GM23248 (cell line): ENCODE measurements around the gene CEP112. TPM values are rescaled to one million over a fixed set of nuclear protein-coding genes. Genes with fewer than 3 reads are reported as not detected.

Experiments
- DNase-seq: peaks from one replicate; pipeline ENCODE4 v3.0.0-alpha.2; 2015
- H2AFZ ChIP-seq: fragments of 200-600 bp; sonication (generic); 2 replicates; pipeline ENCODE4 v1.6.1; 2016; ENCODE audit warnings: antibody characterized with exemption
- H3F3A ChIP-seq: fragments of 200-600 bp; sonication (generic); 2 replicates; pipeline ENCODE4 v1.6.1; 2016; ENCODE audit warnings: mild to moderate bottlenecking, antibody characterized with exemption, mixed run types; ENCODE audit not compliant: insufficient read depth
- H3K27ac ChIP-seq: fragments of 200-600 bp; sonication (generic); 2 replicates; pipeline ENCODE4 v1.5.1; 2016; ENCODE audit warnings: mild to moderate bottlenecking
- H3K27me3 ChIP-seq: fragments of 200-600 bp; sonication (generic); replicated peaks from 2 replicates; pipeline ENCODE4 v1.6.1; 2016; ENCODE audit warnings: mild to moderate bottlenecking; ENCODE audit not compliant: insufficient read depth
- H3K36me3 ChIP-seq: fragments of 200-600 bp; sonication (generic); 2 replicates; pipeline ENCODE4 v1.6.1; 2016; ENCODE audit warnings: low read depth, mild to moderate bottlenecking
- H3K4me1 ChIP-seq: fragments of 200-600 bp; sonication (generic); 2 replicates; pipeline ENCODE4 v1.6.1; 2016; ENCODE audit warnings: mild to moderate bottlenecking; ENCODE audit not compliant: insufficient read depth
- H3K4me2 ChIP-seq: fragments of 200-600 bp; sonication (generic); one replicate; pipeline ENCODE4 v1.6.1; 2016; ENCODE audit warnings: mild to moderate bottlenecking; ENCODE audit not compliant: unreplicated experiment
- H3K4me3 ChIP-seq: fragments of 200-600 bp; sonication (generic); 2 replicates; pipeline ENCODE4 v1.5.1; 2016; ENCODE audit warnings: mild to moderate bottlenecking
- H3K79me2 ChIP-seq: fragments of 200-600 bp; sonication (generic); 2 replicates; pipeline ENCODE4 v1.6.1; 2016; ENCODE audit warnings: mild to moderate bottlenecking; ENCODE audit not compliant: insufficient read depth
- H3K9ac ChIP-seq: fragments of 200-600 bp; sonication (generic); 2 replicates; pipeline ENCODE4 v1.6.1; 2016; ENCODE audit warnings: mild to moderate bottlenecking
- H3K9me2 ChIP-seq: fragments of 200-600 bp; sonication (generic); 2 replicates; pipeline ENCODE4 v1.6.1; 2016; ENCODE audit warnings: mixed run types, mild to moderate bottlenecking, moderate library complexity; ENCODE audit not compliant: insufficient read depth
- H3K9me3 ChIP-seq: fragments of 200-600 bp; sonication (generic); one replicate; pipeline ENCODE4 v1.6.1; 2017; ENCODE audit warnings: low read depth
- H4K20me1 ChIP-seq: fragments of 200-600 bp; sonication (generic); 2 replicates; pipeline ENCODE4 v1.6.0; 2016; ENCODE audit not compliant: insufficient read depth
- EZH2 ChIP-seq: fragments of 200-600 bp; sonication (generic); IDR thresholded peaks from 2 replicates; pipeline ENCODE4 v1.6.1; 2018; ENCODE audit warnings: antibody characterized with exemption, mild to moderate bottlenecking; ENCODE audit not compliant: insufficient read depth, poor library complexity, severe bottlenecking
- EZH2phosphoT487 ChIP-seq: fragments of 200-600 bp; sonication (generic); IDR thresholded peaks from 2 replicates; pipeline ENCODE4 v1.6.1; 2018; ENCODE audit warnings: antibody characterized with exemption, moderate library complexity, mild to moderate bottlenecking, low read depth; ENCODE audit not compliant: insufficient read depth
- WGBS, 2 experiments: methylation state at CpG; one replicate each; pipeline ENCODE4 v1.1.6; 2015 to 2017; ENCODE audit warnings: low lambda C conversion rate in 2 of 2, low coverage in 1 of 2; ENCODE audit errors: missing lambda C conversion rate in 2 of 2; 5-methylcytosine and 5-hydroxymethylcytosine counted together
- in situ Hi-C: fragments of 300-500 bp; cut with MboI; formaldehyde crosslinking; loops from 2 replicates; pipeline ENCODE4 v1.15.0; 2020
- polyA plus RNA-seq: library from polyadenylated mRNA; unstranded; fragments of >200 nt; fragmentation: Nextera tagmentation; extraction: Ambion mirVana; gene quantifications from 2 replicates; pipeline ENCODE4 v1.2.1, GENCODE V29; 2016
- total RNA-seq: library from RNA; depleted of rRNA; stranded (reverse); fragments of >200 nt; shearing (Covaris generic); gene quantifications from 2 replicates; pipeline ENCODE4 v1.2.3, GENCODE V29; 2014

CEP112 gene
- total and polyA plus RNA-seq, 2 experiments from 2014 or later = 8.1 to 14.8 TPM

- Histone ChIP-seq H3K27me3 (no peaks in the 10 kb centered on the region), H3F3A (no peaks in the 10 kb centered on the region), H3K4me1 (peaks cover 22% of the 10 kb centered on the region), H3K9me3 (no peaks in the 10 kb centered on the region), H3K27ac (peak overlapping the region; percentile 38), H3K9me2 (no peaks in the 10 kb centered on the region), H3K4me2 (no peak overlapping the region), H2AFZ (no peak overlapping the region), H3K9ac (no peak overlapping the region), H3K79me2 (no peaks in the 10 kb centered on the region), H3K36me3 (no peaks in the 10 kb centered on the region), H4K20me1 (no peaks in the 10 kb centered on the region), H3K4me3 (no peak overlapping the region)
- TF ChIP-seq EZH2 (no peak), EZH2phosphoT487 (no peak)
- peak; percentile 78 for DNase-seq
- 16 to 17% methylated on average over 1 of the region's 1 CpG for WGBS, 2 experiments
- in situ Hi-C loops = no loop called here
These were observed 529.7 kb downstream of the CEP112 start for GRCh38 chr17:65662196-65662595.

GRCh38 chr17:65660947-65661346 lies 531.0 kb downstream of the CEP112 start:
- no peaks in the 10 kb centered on the region for H4K20me1 ChIP-seq
- no peak overlapping the region for H2AFZ ChIP-seq
- H3K4me3 ChIP-seq = no peak overlapping the region
- TF ChIP-seq EZH2phosphoT487 (no peak), EZH2 (no peak)
- H3K9me2 ChIP-seq = no peaks in the 10 kb centered on the region
- no peaks in the 10 kb centered on the region for H3K27me3 ChIP-seq
- WGBS, 2 experiments = 14 to 31% methylated on average over 2 of the region's 2 CpGs
- H3K79me2 ChIP-seq = no peaks in the 10 kb centered on the region
- no peak overlapping the region for H3K9ac ChIP-seq
- H3K27ac ChIP-seq = peak overlapping the region; percentile 26
- no peaks in the 10 kb centered on the region for H3K36me3 ChIP-seq
- peak overlapping the region; percentile 1 for H3K4me2 ChIP-seq
- H3K9me3 ChIP-seq = no peaks in the 10 kb centered on the region
- peaks cover 27% of the 10 kb centered on the region for H3K4me1 ChIP-seq
- no peaks in the 10 kb centered on the region for H3F3A ChIP-seq
- in situ Hi-C loops = no loop called here
- peak; percentile 92 for DNase-seq

GRCh38 chr17:65660078-65660477 lies 531.9 kb downstream of the CEP112 start:
- Histone ChIP-seq H3K9me2 (no peaks in the 10 kb centered on the region), H3F3A (no peaks in the 10 kb centered on the region), H3K36me3 (no peaks in the 10 kb centered on the region), H3K4me3 (no peak overlapping the region), H3K4me1 (peaks cover 27% of the 10 kb centered on the region), H4K20me1 (no peaks in the 10 kb centered on the region), H3K9ac (no peak overlapping the region), H3K9me3 (no peaks in the 10 kb centered on the region), H3K4me2 (no peak overlapping the region), H2AFZ (no peak overlapping the region), H3K27me3 (no peaks in the 10 kb centered on the region), H3K79me2 (no peaks in the 10 kb centered on the region), H3K27ac (no peak overlapping the region)
- no peak for DNase-seq
- WGBS, 2 experiments = 96% methylated on average over 1 of the region's 1 CpG; no CpG with 5 or more reads in 1 of the 2 experiments
- TF ChIP-seq EZH2phosphoT487 (no peak), EZH2 (no peak)
- in situ Hi-C loops = no loop called here

- in situ Hi-C loops = no loop called here
- Histone ChIP-seq H3K9ac (no peak overlapping the region), H3K9me2 (no peaks in the 10 kb centered on the region), H2AFZ (no peak overlapping the region), H3K79me2 (no peaks in the 10 kb centered on the region), H3K27me3 (no peaks in the 10 kb centered on the region), H3K4me1 (peaks cover 27% of the 10 kb centered on the region), H4K20me1 (no peaks in the 10 kb centered on the region), H3K36me3 (no peaks in the 10 kb centered on the region), H3K27ac (no peak overlapping the region), H3K4me3 (no peak overlapping the region), H3K9me3 (no peaks in the 10 kb centered on the region), H3K4me2 (no peak overlapping the region), H3F3A (no peaks in the 10 kb centered on the region)
- DNase-seq = no peak
- no peak for TF ChIP-seq EZH2phosphoT487
- TF ChIP-seq EZH2 = no peak
- WGBS, 2 experiments = 88 to 90% methylated on average over 4 of the region's 4 CpGs
These were observed 532.4 kb downstream of the CEP112 start for GRCh38 chr17:65659512-65659911.
